ENCODE data around the gene SAP30BP. TPM values are rescaled to one million over a fixed set of nuclear protein-coding genes. Genes with fewer than 3 reads are reported as not detected.
A peak's percentile ranks its signal among the peaks of the same experiment; 100 is the strongest.

The SAP30BP gene
- total and polyA plus RNA-seq, 2 of the 13 experiments (the other 11 are each of a cell fraction or from before 2014, with no cell fraction given): 67.7 to 99.4 TPM

GRCh38 chr17:75753514-75754377 is 86.6 kb downstream of the SAP30BP start (continued):
- TF ChIP-seq PCBP2 (optimal IDR thresholded peaks at IDR 0.05; ENCODE audit: low read depth, low read length, poor library complexity, severe bottlenecking) (no peak), HNF1B (CRISPR knock-in tag; IDR thresholded peaks at IDR 0.05) (0 out of 2 replicates have a peak, but pooled peaks have one; percentile 20), ZNF33A (CRISPR knock-in tag; IDR thresholded peaks at IDR 0.05; ENCODE audit: borderline replicate concordance) (no peak), SOX6 (IDR thresholded peaks at IDR 0.05) (no peak), SOX6 (CRISPR knock-in tag; IDR thresholded peaks at IDR 0.05) (peak; percentile 16; the same call in 1 of the 2 replicates), ZNF670 (CRISPR knock-in tag; IDR thresholded peaks at IDR 0.05; ENCODE audit: borderline replicate concordance) (peak; percentile 90), ZBTB3 (CRISPR knock-in tag; IDR thresholded peaks at IDR 0.05; ENCODE audit: borderline replicate concordance, low read depth) (no peak), TCF12 (IDR thresholded peaks at IDR 0.05) (no peak), TCF12 (CRISPR knock-in tag; IDR thresholded peaks at IDR 0.05) (peak; percentile 84; the same call in 1 of the 2 replicates), ZNF709 (CRISPR knock-in tag; IDR thresholded peaks at IDR 0.05) (no peak), ZNF7 (CRISPR knock-in tag; IDR thresholded peaks at IDR 0.05) (no peak), ZNF615 (CRISPR knock-in tag; IDR thresholded peaks at IDR 0.05; ENCODE audit: borderline replicate concordance) (no peak), MIER3 (CRISPR knock-in tag; IDR thresholded peaks at IDR 0.05; ENCODE audit: borderline replicate concordance) (no peak), TRIM24 (CRISPR knock-in tag; IDR thresholded peaks at IDR 0.05) (no peak), ZFP41 (CRISPR knock-in tag; IDR thresholded peaks at IDR 0.05; ENCODE audit: borderline replicate concordance) (peak; percentile 35; the same call in 1 of the 2 replicates), ZMYM2 (CRISPR knock-in tag; IDR thresholded peaks at IDR 0.05) (0 out of 2 replicates have a peak, but pooled peaks have one; percentile 70), MTA1 (CRISPR knock-in tag; IDR thresholded peaks at IDR 0.05; ENCODE audit: borderline replicate concordance) (no peak; the same call in 1 of the 2 replicates), ZBED4 (CRISPR knock-in tag; IDR thresholded peaks at IDR 0.05; ENCODE audit: borderline replicate concordance) (no peak; the same call in 1 of the 2 replicates), ATF2 (CRISPR knock-in tag; IDR thresholded peaks at IDR 0.05) (no peak)
- TF ChIP-seq, protein P1, sequence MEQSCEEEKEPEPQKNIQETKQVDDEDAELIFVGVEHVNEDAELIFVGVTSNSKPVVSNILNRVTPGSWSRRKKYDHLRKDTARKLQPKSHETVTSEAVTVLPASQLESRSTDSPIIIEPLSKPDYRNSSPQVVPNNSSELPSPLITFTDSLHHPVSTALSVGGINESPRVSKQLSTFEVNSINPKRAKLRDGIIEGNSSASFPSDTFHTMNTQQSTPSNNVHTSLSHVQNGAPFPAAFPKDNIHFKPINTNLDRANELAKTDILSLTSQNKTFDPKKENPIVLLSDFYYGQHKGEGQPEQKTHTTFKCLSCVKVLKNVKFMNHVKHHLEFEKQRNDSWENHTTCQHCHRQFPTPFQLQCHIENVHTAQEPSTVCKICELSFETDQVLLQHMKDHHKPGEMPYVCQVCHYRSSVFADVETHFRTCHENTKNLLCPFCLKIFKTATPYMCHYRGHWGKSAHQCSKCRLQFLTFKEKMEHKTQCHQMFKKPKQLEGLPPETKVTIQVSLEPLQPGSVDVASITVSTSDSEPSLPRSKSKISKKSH (CRISPR knock-in tag; IDR thresholded peaks at IDR 0.05; ENCODE audit: borderline replicate concordance): no peak
